Gastroesophageal sphincter (tissue), 4 donors: ENCODE measurements around the gene TRIM43B. TPM values are rescaled to one million over a fixed set of nuclear protein-coding genes. Genes with fewer than 3 reads are reported as not detected.
"Not testable (repeated sequence)": the region's sequence is repeated elsewhere in the genome, so short reads cannot be mapped to it uniquely, and the experiment has no call there.

Experiments
- ATAC-seq: fragments of 150-250 bp; one replicate; pipeline ENCODE4 v1.9.1; 2016; ENCODE audit warnings: mild to moderate bottlenecking, moderate library complexity
- H3K27ac ChIP-seq, 4 donors: fragments of 200-600 bp; sonication (generic) in 3 of 4; 1 replicate in 3 of 4; 2 replicates in 1 of 4; pipeline ENCODE4 v1.5.1; 2016 to 2019
- H3K27me3 ChIP-seq: fragments of 200-600 bp; sonication (generic); one replicate; pipeline ENCODE4 v1.5.1; 2019
- H3K36me3 ChIP-seq, 2 donors: fragments of 200-600 bp; sonication (generic); one replicate each; pipeline ENCODE4 v1.5.1; 2019; ENCODE audit warnings: control low read depth in 1 of 2
- H3K4me1 ChIP-seq, 3 donors: fragments of 200-600 bp; sonication (generic); 1 replicate in 2 of 3; 2 replicates in 1 of 3; pipeline ENCODE4 v1.5.1; 2016 to 2019; ENCODE audit warnings: control low read depth in 2 of 3
- H3K4me3 ChIP-seq, 2 donors: fragments of 200-600 bp; sonication (generic); one replicate each; pipeline ENCODE4 v1.5.1; 2019; ENCODE audit warnings: mild to moderate bottlenecking in 1 of 2, moderate library complexity in 1 of 2
- H3K9me3 ChIP-seq, 3 donors: fragments of 200-600 bp; sonication (generic); one replicate each; pipeline ENCODE4 v1.5.1; 2017 to 2019; ENCODE audit warnings: control low read depth in 2 of 3
- EP300 ChIP-seq: sonication (generic); formaldehyde crosslinking; IDR thresholded peaks from one replicate; pipeline ENCODE4 v1.6.1; 2017; ENCODE audit warnings: antibody characterized with exemption, mild to moderate bottlenecking
- POLR2A ChIP-seq, 2 donors: fragments of 450-650 bp; IDR thresholded peaks; one replicate each; pipeline ENCODE4 v1.6.1; 2017; ENCODE audit warnings: antibody characterized with exemption in 2 of 2, mild to moderate bottlenecking in 2 of 2, moderate library complexity in 1 of 2
- POLR2AphosphoS5 ChIP-seq: sonication (generic); formaldehyde crosslinking; IDR thresholded peaks from one replicate; pipeline ENCODE4 v1.6.1; 2017; ENCODE audit warnings: antibody characterized with exemption
- WGBS, 2 donors: methylation state at CpG; one replicate each; pipeline ENCODE4 v1.1.5; 2018; ENCODE audit warnings: low coverage in 1 of 2; 5-methylcytosine and 5-hydroxymethylcytosine counted together
- total RNA-seq, 4 donors: library from RNA; depleted of rRNA; stranded (reverse); fragments of >200 nt; gene quantifications; one replicate each; pipeline ENCODE4 v1.1.0, GENCODE V29; 2016
- TF ChIP-seq, protein P1 (sequence below), 4 experiments: fragments of 200-600 bp in 2 of 4; fragments of 450-650 bp in 2 of 4; sonication (generic) in 1 of 4; IDR thresholded peaks; one replicate each; pipeline ENCODE4 v1.5.1; 2017 to 2019; ENCODE audit warnings: antibody characterized with exemption in 4 of 4, mild to moderate bottlenecking in 2 of 4, moderate library complexity in 2 of 4

TRIM43B gene
- total RNA-seq, 4 donors from 2014 or later: not detected

DNA sequence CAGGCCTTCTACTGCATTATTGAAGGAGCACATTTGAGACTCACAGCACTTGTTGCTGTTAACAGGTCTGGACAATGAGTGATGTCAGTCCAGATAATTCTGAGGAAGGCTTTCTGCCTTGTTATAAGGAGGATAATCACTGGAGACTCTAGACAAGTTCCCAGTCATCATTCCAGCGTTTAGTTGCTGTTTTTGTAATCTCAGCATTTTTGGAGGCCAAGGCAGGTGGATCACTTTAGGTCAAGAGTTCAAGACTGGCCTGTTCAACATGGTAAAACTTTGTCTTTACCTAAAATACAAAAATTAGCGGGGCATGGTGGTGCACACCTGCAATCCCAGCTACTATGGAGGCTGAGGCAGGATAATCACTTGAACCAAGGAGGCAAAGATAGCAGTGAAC is 39.6 kb upstream of the TRIM43B start:
- Histone ChIP-seq H3K9me3 (no peaks in the 10 kb centered on the region), H3K36me3 (peaks cover 0 to 3% of the 10 kb centered on the region in 2 donors)

DNA sequence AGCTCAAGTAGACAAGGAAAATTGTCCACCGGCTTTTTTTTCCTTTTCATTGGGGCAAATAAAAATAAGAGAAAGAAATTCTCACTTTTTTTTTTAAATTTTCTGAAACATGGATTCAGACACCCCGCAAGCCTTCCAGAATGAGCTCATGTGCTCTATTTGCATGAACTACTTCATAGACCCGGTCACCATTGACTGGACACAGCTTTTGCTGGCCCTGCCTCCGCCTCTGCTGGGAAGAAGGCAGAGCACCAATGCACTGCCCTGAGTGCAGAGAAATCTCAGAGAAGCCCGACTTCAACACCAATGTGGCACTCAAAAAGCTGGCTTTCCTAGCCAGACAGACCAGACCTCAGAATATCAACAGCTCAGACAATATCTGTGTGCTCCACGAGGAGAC is 30.2 kb upstream of the TRIM43B start:
- ATAC-seq: no peak
- no peaks in the 10 kb centered on the region for H3K9me3 ChIP-seq
- no peaks in the 10 kb centered on the region for H3K4me1 ChIP-seq
- TF ChIP-seq, protein P1, sequence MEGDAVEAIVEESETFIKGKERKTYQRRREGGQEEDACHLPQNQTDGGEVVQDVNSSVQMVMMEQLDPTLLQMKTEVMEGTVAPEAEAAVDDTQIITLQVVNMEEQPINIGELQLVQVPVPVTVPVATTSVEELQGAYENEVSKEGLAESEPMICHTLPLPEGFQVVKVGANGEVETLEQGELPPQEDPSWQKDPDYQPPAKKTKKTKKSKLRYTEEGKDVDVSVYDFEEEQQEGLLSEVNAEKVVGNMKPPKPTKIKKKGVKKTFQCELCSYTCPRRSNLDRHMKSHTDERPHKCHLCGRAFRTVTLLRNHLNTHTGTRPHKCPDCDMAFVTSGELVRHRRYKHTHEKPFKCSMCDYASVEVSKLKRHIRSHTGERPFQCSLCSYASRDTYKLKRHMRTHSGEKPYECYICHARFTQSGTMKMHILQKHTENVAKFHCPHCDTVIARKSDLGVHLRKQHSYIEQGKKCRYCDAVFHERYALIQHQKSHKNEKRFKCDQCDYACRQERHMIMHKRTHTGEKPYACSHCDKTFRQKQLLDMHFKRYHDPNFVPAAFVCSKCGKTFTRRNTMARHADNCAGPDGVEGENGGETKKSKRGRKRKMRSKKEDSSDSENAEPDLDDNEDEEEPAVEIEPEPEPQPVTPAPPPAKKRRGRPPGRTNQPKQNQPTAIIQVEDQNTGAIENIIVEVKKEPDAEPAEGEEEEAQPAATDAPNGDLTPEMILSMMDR (IDR thresholded peaks at IDR 0.05): no peak
- TF ChIP-seq EP300 (no peak), POLR2A (IDR thresholded peaks at IDR 0.05) (no peak), POLR2AphosphoS5 (no peak)
- H3K27me3 ChIP-seq: no peaks in the 10 kb centered on the region
- no peak overlapping the region for H3K4me3 ChIP-seq
- H3K36me3 ChIP-seq: no peaks in the 10 kb centered on the region
- 66 to 83% methylated on average over 1 to 3 of the region's 6 CpGs for WGBS, 2 donors
- H3K27ac ChIP-seq: no peak overlapping the region

More for the DNA sequence above, 39.6 kb upstream of the TRIM43B start:
- Histone ChIP-seq H3K4me3 (no peak overlapping the region), H3K4me1 (peaks cover 0 to 33% (median 11%) of the 10 kb centered on the region in 3 donors), H3K27me3 (no peaks in the 10 kb centered on the region), H3K27ac (no peak overlapping the region)
- no peak for ATAC-seq
- TF ChIP-seq EP300 (no peak), POLR2AphosphoS5 (no peak), POLR2A (IDR thresholded peaks at IDR 0.05) (no peak)
- TF ChIP-seq, protein P1 (IDR thresholded peaks at IDR 0.05): no peak
- WGBS, 2 donors: 40 to 90% methylated on average over 1 to 2 of the region's 2 CpGs

DNA sequence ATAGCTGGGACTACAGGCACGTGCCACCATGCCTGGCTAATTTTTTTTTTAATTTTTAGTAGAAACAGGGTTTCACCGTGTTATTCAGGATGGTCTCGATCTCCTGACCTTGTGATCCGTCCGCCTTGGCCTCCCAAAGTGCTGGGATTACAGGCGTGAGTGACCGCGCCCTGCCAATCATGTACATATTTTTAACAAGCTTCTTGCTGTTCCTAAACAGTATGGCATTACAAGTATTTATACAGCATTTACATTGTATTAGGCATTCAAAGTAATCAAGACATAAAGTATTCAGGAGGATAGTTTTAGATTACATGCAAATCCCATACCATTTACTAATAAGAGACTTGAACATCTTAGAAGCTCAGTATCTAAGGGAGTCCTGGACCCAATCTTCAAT is 29.7 kb upstream of the TRIM43B start:
- H3K9me3 ChIP-seq, H3K4me3 ChIP-seq, H3K36me3 ChIP-seq, ATAC-seq, H3K27me3 ChIP-seq, H3K4me1 ChIP-seq, H3K27ac ChIP-seq: not testable (repeated sequence)
- 81 to 95% methylated on average over 4 to 6 of the region's 8 CpGs for WGBS, 2 donors

DNA sequence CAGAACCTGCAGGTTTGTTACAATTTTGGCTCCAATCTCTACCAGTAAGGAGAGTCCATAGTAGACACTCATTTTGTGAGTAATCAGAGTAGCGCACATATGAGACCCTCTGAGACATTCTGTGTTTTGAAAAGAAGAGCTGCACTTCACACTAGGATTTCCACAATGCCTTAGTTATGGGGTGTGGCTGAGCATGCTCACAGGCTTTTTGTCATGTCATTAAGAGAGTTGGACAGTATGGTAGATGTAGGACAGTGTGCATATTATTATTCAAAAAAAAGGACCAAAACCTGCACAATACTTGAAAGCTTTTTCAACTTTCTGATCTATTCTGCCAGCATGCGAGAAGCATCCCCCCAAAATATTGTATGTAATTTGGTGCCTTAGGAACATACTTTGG is 24.9 kb upstream of the TRIM43B start:
- no peaks in the 10 kb centered on the region for H3K9me3 ChIP-seq
- H3K27ac ChIP-seq: no peak overlapping the region
- H3K4me1 ChIP-seq: no peaks in the 10 kb centered on the region
- H3K27me3 ChIP-seq: no peaks in the 10 kb centered on the region
- H3K4me3 ChIP-seq: no peak overlapping the region
- 86 to 100% methylated on average over 1 to 2 of the region's 2 CpGs for WGBS, 2 donors
- no peaks in the 10 kb centered on the region for H3K36me3 ChIP-seq
- TF ChIP-seq POLR2A (IDR thresholded peaks at IDR 0.05) (no peak), EP300 (no peak), POLR2AphosphoS5 (no peak)
- TF ChIP-seq, protein P1 (IDR thresholded peaks at IDR 0.05): no peak
- no peak for ATAC-seq

DNA sequence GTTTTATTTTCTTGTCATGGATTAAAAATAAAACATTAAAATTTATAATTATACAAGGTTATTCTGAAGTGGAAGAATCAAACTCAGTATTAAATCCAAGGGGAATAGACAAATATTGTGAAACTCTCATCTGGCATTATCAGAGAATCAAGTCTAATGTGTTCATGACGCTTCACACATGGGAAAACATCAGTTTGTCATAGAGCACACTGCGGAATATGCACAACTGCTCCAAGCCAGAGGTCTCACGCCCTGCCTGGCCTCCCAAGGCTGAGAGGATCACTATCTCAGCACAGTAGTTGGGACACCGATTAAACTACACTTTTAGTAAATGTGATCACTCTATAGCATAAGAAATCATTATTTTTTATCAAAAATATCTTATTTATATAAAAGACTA is 20.7 kb upstream of the TRIM43B start:
- Histone ChIP-seq H3K4me3 (no peak overlapping the region), H3K9me3 (no peaks in the 10 kb centered on the region), H3K27me3 (no peaks in the 10 kb centered on the region), H3K27ac (no peak overlapping the region), H3K36me3 (no peaks in the 10 kb centered on the region), H3K4me1 (no peaks in the 10 kb centered on the region)
- ATAC-seq: no peak
- no peak for TF ChIP-seq POLR2AphosphoS5
- no peak for TF ChIP-seq EP300
- TF ChIP-seq, protein P1 (IDR thresholded peaks at IDR 0.05): no peak
- no peak for TF ChIP-seq POLR2A (IDR thresholded peaks at IDR 0.05)
- WGBS, 2 donors: 75% methylated on average over 4 of the region's 4 CpGs

DNA sequence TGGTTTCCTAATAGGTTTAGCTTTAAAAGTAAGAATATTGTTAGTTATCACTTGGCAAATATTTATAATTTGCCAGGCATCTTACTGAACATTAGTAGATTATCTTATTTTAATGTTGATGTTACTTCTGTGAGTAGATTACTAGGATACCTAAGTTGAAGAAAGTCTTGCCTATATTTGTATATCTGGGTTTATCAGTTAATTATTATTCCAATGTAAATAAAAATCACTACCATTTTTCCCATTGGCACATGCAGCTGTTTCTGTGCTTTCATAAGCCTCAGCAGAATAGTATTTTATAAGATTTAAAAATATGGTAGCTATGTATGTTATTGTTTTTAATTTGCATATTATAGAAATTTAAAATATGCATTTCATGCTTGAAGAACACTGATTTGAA is 16.3 kb upstream of the TRIM43B start:
- no peak for ATAC-seq
- Histone ChIP-seq H3K36me3 (no peaks in the 10 kb centered on the region), H3K4me1 (no peaks in the 10 kb centered on the region), H3K27me3 (no peaks in the 10 kb centered on the region), H3K4me3 (no peak overlapping the region), H3K27ac (no peak overlapping the region), H3K9me3 (no peaks in the 10 kb centered on the region)
- TF ChIP-seq POLR2AphosphoS5 (no peak), EP300 (no peak), POLR2A (IDR thresholded peaks at IDR 0.05) (no peak)
- TF ChIP-seq, protein P1 (IDR thresholded peaks at IDR 0.05): no peak

DNA sequence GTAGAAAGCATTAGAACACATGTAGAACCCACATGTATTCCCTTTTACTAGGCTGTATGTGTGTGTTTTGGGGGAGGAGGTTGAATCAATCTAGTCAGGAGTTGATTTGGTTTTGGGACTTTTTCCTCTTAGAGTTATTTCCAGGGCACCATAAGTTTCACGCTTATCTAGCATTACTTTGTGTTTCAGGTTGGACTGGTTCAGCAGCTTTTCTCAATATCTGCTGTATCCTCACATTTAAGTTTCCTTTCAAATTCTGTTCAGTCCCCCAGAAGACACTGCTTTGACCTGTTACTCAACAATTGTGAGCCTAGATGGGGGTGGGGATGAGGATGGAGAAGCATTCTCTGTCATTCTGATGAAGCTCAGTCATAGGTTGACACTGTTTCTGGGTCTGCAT is 7.5 kb upstream of the TRIM43B start:
- ATAC-seq: not testable (repeated sequence)
- WGBS, 2 donors: 67 to 80% methylated on average over 1 of the region's 1 CpG

DNA sequence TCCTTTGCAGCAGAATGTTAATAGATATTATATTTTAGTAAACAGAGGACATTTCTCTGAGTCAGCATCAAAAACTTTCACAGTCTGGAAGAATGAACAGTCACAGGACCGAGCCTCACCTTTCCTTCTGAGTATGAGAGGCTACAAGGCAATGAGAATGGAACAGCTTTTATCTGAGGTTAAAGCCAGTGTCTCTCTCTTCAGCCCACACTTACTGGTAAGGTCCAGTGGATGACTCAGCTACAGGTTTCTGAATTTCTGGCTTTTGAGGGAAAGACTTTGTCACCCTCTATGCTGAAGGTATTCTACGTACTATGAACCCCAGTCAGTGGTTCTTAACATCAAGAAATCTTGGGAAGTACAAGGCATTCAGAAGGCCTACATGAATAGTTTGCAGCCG is 9.5 kb downstream of the TRIM43B start:
- not testable (repeated sequence) for H3K9me3 ChIP-seq, H3K27me3 ChIP-seq, H3K27ac ChIP-seq, ATAC-seq, H3K36me3 ChIP-seq, H3K4me1 ChIP-seq, H3K4me3 ChIP-seq
- no CpG with 5 or more reads among the region's 3 CpGs for WGBS, 2 donors

More for the DNA sequence above, 7.5 kb upstream of the TRIM43B start:
- not testable (repeated sequence) for H3K4me3 ChIP-seq, H3K9me3 ChIP-seq, H3K27me3 ChIP-seq, H3K36me3 ChIP-seq, H3K4me1 ChIP-seq, H3K27ac ChIP-seq
